Measurements from ENCODE around the gene DNAJC25.

GRCh38 chr9:111610845-111611244, 20.3 kb upstream of the DNAJC25 start:
- TF ChIP-seq CTCF (tag by site-specific recombination; IDR thresholded peaks at IDR 0.05) (no peak), MEIS1 (CRISPR knock-in tag; IDR thresholded peaks at IDR 0.05; ENCODE audit: borderline replicate concordance) (no peak)

Measured in HEK293 (cell line).